Activated naive CD8-positive, alpha-beta T cell treated with anti-CD3 and anti-CD28 coated beads, Interleukin-2, amount 50 U/mL, for 24 hours (primary cell): ENCODE results near the gene PDXDC1.
"Not testable (repeated sequence)": the region's sequence is repeated elsewhere in the genome, so short reads cannot be mapped to it uniquely, and the experiment has no call there.

Source experiments
- ATAC-seq: fragments of 150-1000 bp; cut with Tn5 transposase; one replicate; pipeline ENCODE4 v1.10.0; 2021
- DNase-seq: peaks from one replicate; pipeline ENCODE4 v3.0.0; 2021
- H3K27ac Mint-ChIP-seq: one replicate; pipeline ENCODE4 v1.8.0; 2021; ENCODE audit warnings: mild to moderate bottlenecking, mixed read lengths
- H3K27me3 Mint-ChIP-seq: one replicate; pipeline ENCODE4 v1.8.0; 2021; ENCODE audit warnings: mixed read lengths
- H3K36me3 Mint-ChIP-seq: one replicate; pipeline ENCODE4 v1.8.0; 2021; ENCODE audit warnings: low read depth, mixed read lengths
- H3K4me1 Mint-ChIP-seq: one replicate; pipeline ENCODE4 v1.8.0; 2021; ENCODE audit warnings: mixed read lengths
- H3K4me3 Mint-ChIP-seq: one replicate; pipeline ENCODE4 v1.8.0; 2021; ENCODE audit warnings: mild to moderate bottlenecking, moderate library complexity, mixed read lengths
- H3K9me3 Mint-ChIP-seq: one replicate; pipeline ENCODE4 v1.8.0; 2021; ENCODE audit warnings: mixed read lengths

Gene PDXDC1

DNA sequence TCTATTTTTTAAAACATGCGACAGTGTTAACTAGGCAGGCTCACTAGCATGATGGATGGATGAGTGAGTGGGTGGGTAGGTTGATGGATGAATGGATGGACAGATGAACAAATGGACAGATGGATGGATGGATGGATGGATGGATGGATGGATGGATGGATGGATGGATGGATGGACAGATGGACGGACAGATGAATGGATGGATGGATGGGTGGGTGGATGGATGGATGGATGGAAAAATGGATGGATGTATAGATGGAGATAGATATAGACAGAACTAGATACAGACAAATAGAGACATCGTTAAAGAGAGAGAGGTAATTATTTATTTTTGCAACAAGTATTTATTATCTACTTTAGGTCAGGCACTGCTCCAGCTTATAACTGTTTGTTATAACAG, 205.1 kb downstream of the PDXDC1 start:
- not testable (repeated sequence) for H3K27me3 Mint-ChIP-seq, ATAC-seq, DNase-seq, H3K4me3 Mint-ChIP-seq, H3K9me3 Mint-ChIP-seq, H3K36me3 Mint-ChIP-seq, H3K4me1 Mint-ChIP-seq, H3K27ac Mint-ChIP-seq

DNA sequence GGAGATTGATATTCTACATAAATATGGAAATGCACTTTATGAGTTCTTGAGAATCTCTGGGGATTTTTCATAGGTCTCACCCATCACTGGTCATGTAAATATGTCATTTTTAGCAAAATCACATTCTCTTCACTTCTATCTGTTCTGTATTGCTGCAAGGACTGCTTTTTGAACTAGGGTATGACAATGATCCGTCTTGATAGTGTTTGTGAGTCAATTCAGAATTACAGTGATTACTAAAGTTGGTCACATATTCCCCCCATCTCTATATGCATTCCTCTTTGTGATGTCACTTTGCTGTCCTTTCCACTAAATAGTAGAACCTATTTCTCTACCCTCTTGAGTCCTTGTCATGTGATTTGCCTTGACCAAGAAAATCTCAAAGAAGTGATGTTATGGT, 206.1 kb downstream of the PDXDC1 start:
- H3K36me3 Mint-ChIP-seq, H3K4me3 Mint-ChIP-seq, H3K4me1 Mint-ChIP-seq, H3K27ac Mint-ChIP-seq, ATAC-seq, DNase-seq, H3K9me3 Mint-ChIP-seq, H3K27me3 Mint-ChIP-seq: not testable (repeated sequence)

DNA sequence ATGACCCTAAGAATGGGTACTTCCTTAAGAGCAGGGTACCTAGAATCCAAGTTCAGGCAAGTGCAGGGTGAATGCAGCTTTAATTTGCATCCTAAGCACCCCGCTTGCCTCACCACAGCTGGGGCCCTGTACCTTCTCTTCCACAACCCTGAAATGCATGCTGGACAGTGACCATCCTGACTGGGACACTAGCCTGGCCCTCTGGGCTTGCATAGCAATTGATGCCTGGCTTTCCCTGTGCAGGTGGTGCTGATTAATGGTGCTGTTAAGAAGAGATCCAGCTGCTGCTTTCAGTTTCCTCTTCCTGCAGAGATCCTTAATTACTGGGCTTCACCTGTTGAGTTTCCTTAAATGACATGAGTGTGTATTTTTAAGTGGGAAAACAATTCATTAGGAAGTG, 209.2 kb downstream of the PDXDC1 start:
- not testable (repeated sequence) for DNase-seq, H3K4me1 Mint-ChIP-seq, H3K9me3 Mint-ChIP-seq, H3K4me3 Mint-ChIP-seq, ATAC-seq, H3K36me3 Mint-ChIP-seq, H3K27ac Mint-ChIP-seq, H3K27me3 Mint-ChIP-seq
